ENCODE measurements around the gene TRPM7.

The TRPM7 gene

GRCh38 chr15:50558012-50558411 lies 128.6 kb downstream of the TRPM7 start:
- DNase-seq, result no peak

- no peak for DNase-seq
Observed at GRCh38 chr15:50556642-50557371, 129.8 kb downstream of the TRPM7 start.

- DNase-seq, result no peak
Observed at GRCh38 chr15:50552238-50552637, 134.4 kb downstream of the TRPM7 start.

GRCh38 chr15:50549326-50549725 lies 137.3 kb downstream of the TRPM7 start:
- no peak for DNase-seq

GRCh38 chr15:50546566-50546965 lies 140.0 kb downstream of the TRPM7 start, which contains the start of gene USP50:
Gene USP50 (minus strand): TSS chr15:50546666. CDS start chr15:50546525, 141 bp downstream.
- no peak for DNase-seq

- no peak for DNase-seq
Observed at GRCh38 chr15:50544368-50544767, 142.2 kb downstream of the TRPM7 start.

- no peak for DNase-seq
Observed at GRCh38 chr15:50543556-50543955, 143.0 kb downstream of the TRPM7 start.

- DNase-seq, result no peak
Observed at GRCh38 chr15:50542887-50543210, 143.7 kb downstream of the TRPM7 start.

GRCh38 chr15:50531766-50532165 lies 154.8 kb downstream of the TRPM7 start:
- DNase-seq, result no peak

- DNase-seq, result no peak
Observed at GRCh38 chr15:50531163-50531562, 155.4 kb downstream of the TRPM7 start.

- DNase-seq, result no peak
Observed at GRCh38 chr15:50523851-50524251, 162.7 kb downstream of the TRPM7 start.

- no peak for DNase-seq
Observed at GRCh38 chr15:50519740-50520425, 166.7 kb downstream of the TRPM7 start.

- no peak for DNase-seq
Observed at GRCh38 chr15:50513001-50513400, 173.6 kb downstream of the TRPM7 start.

Measured in GDM1 (cell line).